DND-41 (cell line): ENCODE data around the gene ST8SIA1.
A peak's percentile ranks its signal among the peaks of the same experiment; 100 is the strongest.

Experiments used
- ATAC-seq: fragments of 200-7000 bp; cut with Tn5 transposase; 3 replicates; pipeline ENCODE4 v1.9.1; 2021; ENCODE audit warnings: low read depth; ENCODE audit not compliant: insufficient read depth
- DNase-seq: peaks from one replicate; pipeline ENCODE4 v3.0.0-alpha.2; 2020
- H2AFZ ChIP-seq: 2 replicates; pipeline ENCODE4 v1.6.0; 2012; ENCODE audit warnings: low read depth, low read length
- H3K27ac ChIP-seq: 2 replicates; pipeline ENCODE4 v1.5.1; 2012; ENCODE audit warnings: low read length, inconsistent platforms
- H3K27me3 ChIP-seq: fragments of 200-600 bp; sonication (generic); 2 replicates; pipeline ENCODE4 v1.6.0; 2012; ENCODE audit warnings: low read length, mild to moderate bottlenecking, inconsistent platforms; ENCODE audit not compliant: insufficient read depth, poor library complexity
- H3K36me3 ChIP-seq: 2 replicates; pipeline ENCODE4 v1.5.1; 2012; ENCODE audit warnings: low read length, inconsistent platforms; ENCODE audit not compliant: insufficient read depth
- H3K4me1 ChIP-seq: 2 replicates; pipeline ENCODE4 v1.5.1; 2012; ENCODE audit warnings: mild to moderate bottlenecking, low read length; ENCODE audit not compliant: insufficient read depth
- H3K4me2 ChIP-seq: 2 replicates; pipeline ENCODE4 v1.6.0; 2012; ENCODE audit warnings: mild to moderate bottlenecking, moderate library complexity, low read length, inconsistent platforms; ENCODE audit not compliant: insufficient read depth
- H3K4me3 ChIP-seq, 2 experiments: fragments of 200-600 bp in 1 of 2; shearing (Covaris generic) in 1 of 2; 2 replicates each; pipeline ENCODE4 v1.5.1; 2012 to 2016; ENCODE audit warnings: inconsistent platforms in 2 of 2, low read length in 2 of 2, mild to moderate bottlenecking in 2 of 2, low read depth in 1 of 2, moderate library complexity in 1 of 2
- H3K79me2 ChIP-seq: 2 replicates; pipeline ENCODE4 v1.6.0; 2012; ENCODE audit warnings: low read length, inconsistent platforms; ENCODE audit not compliant: insufficient read depth
- H3K9ac ChIP-seq: 2 replicates; pipeline ENCODE4 v1.6.0; 2012; ENCODE audit warnings: low read depth, mild to moderate bottlenecking, inconsistent platforms, low read length, moderate library complexity
- H3K9me3 ChIP-seq: 2 replicates; pipeline ENCODE4 v1.5.1; 2012; ENCODE audit warnings: low read length, moderate library complexity, mild to moderate bottlenecking, inconsistent platforms; ENCODE audit not compliant: insufficient read depth, severe bottlenecking
- H4K20me1 ChIP-seq: 2 replicates; pipeline ENCODE4 v1.6.0; 2012; ENCODE audit warnings: low read length; ENCODE audit not compliant: insufficient read depth
- EZH2 ChIP-seq: IDR thresholded peaks from 3 replicates; pipeline ENCODE4 v1.6.1; 2012; ENCODE audit warnings: borderline replicate concordance, low read depth, mild to moderate bottlenecking, moderate library complexity, low read length, inconsistent platforms; ENCODE audit not compliant: severe bottlenecking
- TF ChIP-seq, protein P1 (sequence below): IDR thresholded peaks from 2 replicates; pipeline ENCODE4 v1.5.1; 2012; ENCODE audit warnings: borderline replicate concordance, low read length, moderate library complexity, mild to moderate bottlenecking; ENCODE audit not compliant: poor library complexity, severe bottlenecking; ENCODE audit errors: extremely low read depth

Gene ST8SIA1

DNA sequence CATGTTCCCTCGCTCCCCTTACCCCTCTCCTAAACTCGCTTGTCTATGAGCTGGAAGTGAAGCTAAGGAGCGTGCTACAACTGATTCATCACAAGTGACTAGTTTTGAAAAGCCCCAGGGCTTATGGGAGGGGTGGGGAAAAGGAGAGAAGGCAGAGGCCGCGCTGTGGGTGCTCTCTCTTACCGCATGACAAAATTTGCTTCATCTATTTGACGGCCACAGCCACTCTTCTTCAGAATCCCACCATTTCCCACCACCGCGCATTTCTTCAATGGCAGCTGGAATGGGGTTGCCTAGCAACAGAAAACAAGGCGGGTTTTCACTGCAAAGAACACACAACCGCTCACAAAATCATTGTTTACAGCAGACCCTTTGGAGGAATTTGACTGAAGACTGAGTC lies 79.4 kb downstream of the ST8SIA1 start:
- Histone ChIP-seq H2AFZ (no peak overlapping the region), H3K27ac (no peak overlapping the region), H4K20me1 (no peaks in the 10 kb centered on the region), H3K4me2 (no peak overlapping the region), H3K36me3 (no peaks in the 10 kb centered on the region), H3K4me1 (peaks cover 2% of the 10 kb centered on the region; the same call in 1 of the 2 replicates), H3K9me3 (no peaks in the 10 kb centered on the region), H3K9ac (no peak overlapping the region), H3K79me2 (no peaks in the 10 kb centered on the region), H3K4me3 (no peak overlapping the region), H3K27me3 (no peaks in the 10 kb centered on the region)
- TF ChIP-seq, protein P1, sequence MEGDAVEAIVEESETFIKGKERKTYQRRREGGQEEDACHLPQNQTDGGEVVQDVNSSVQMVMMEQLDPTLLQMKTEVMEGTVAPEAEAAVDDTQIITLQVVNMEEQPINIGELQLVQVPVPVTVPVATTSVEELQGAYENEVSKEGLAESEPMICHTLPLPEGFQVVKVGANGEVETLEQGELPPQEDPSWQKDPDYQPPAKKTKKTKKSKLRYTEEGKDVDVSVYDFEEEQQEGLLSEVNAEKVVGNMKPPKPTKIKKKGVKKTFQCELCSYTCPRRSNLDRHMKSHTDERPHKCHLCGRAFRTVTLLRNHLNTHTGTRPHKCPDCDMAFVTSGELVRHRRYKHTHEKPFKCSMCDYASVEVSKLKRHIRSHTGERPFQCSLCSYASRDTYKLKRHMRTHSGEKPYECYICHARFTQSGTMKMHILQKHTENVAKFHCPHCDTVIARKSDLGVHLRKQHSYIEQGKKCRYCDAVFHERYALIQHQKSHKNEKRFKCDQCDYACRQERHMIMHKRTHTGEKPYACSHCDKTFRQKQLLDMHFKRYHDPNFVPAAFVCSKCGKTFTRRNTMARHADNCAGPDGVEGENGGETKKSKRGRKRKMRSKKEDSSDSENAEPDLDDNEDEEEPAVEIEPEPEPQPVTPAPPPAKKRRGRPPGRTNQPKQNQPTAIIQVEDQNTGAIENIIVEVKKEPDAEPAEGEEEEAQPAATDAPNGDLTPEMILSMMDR = no peak
- TF ChIP-seq EZH2 = no peak
- ATAC-seq = no peak
- DNase-seq = no peak

DNA sequence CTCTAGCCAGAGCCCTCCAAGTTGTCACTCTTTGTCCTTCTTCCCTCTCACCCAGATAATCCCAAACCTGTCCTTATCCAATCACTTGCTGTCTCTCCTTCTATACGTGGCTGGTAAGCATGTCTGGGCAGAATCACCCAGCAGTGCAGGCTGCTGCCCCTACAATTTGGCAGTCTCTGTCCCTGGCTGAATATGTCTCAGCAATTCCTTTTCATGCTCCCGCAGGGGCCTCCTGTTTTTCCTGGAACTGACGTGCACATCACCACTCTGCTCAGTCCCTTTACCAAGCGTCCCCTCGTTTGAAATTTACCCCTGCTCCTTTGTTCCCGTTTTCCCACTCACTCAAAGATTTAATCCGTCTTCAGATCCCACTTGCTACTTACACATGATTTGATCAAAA lies 80.0 kb downstream of the ST8SIA1 start:
- Histone ChIP-seq H3K36me3 (no peaks in the 10 kb centered on the region), H3K4me2 (no peak overlapping the region), H3K4me1 (peaks cover 2% of the 10 kb centered on the region; the same call in 1 of the 2 replicates), H3K4me3 (no peak overlapping the region), H3K27me3 (no peaks in the 10 kb centered on the region), H4K20me1 (no peaks in the 10 kb centered on the region), H3K9ac (no peak overlapping the region), H3K79me2 (no peaks in the 10 kb centered on the region), H2AFZ (no peak overlapping the region), H3K27ac (no peak overlapping the region), H3K9me3 (no peaks in the 10 kb centered on the region)
- DNase-seq = no peak
- no peak for ATAC-seq
- TF ChIP-seq, protein P1 = no peak
- TF ChIP-seq EZH2 = no peak

DNA sequence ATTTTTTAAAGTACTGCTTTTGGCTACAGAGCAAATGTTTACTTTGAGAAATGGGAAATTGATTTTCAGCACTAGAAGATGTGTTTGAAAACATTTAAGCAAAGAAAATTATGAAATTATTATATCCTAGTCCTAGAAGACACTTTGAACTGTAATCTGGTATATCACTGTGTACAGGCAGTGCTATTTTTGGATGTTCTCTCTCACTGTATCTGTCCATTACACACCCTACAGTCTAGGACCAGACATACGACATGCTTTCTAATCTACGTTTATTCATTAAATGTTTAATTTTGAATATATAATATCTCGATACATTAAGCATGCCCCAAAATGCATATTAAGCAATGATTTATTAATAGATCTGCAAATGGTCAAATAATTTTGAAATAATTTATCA lies 82.5 kb downstream of the ST8SIA1 start:
- peaks cover 2% of the 10 kb centered on the region; the same call in 1 of the 2 replicates for H3K4me1 ChIP-seq
- no peaks in the 10 kb centered on the region for H3K79me2 ChIP-seq
- no peak overlapping the region for H3K27ac ChIP-seq
- H3K9me3 ChIP-seq = no peaks in the 10 kb centered on the region
- no peak overlapping the region for H3K4me3 ChIP-seq
- ATAC-seq = no peak
- TF ChIP-seq EZH2 = no peak
- H3K27me3 ChIP-seq = no peaks in the 10 kb centered on the region
- H2AFZ ChIP-seq = no peak overlapping the region
- no peak overlapping the region for H3K9ac ChIP-seq
- no peaks in the 10 kb centered on the region for H3K36me3 ChIP-seq
- no peaks in the 10 kb centered on the region for H4K20me1 ChIP-seq
- H3K4me2 ChIP-seq = no peak overlapping the region
- no peak for DNase-seq

DNA sequence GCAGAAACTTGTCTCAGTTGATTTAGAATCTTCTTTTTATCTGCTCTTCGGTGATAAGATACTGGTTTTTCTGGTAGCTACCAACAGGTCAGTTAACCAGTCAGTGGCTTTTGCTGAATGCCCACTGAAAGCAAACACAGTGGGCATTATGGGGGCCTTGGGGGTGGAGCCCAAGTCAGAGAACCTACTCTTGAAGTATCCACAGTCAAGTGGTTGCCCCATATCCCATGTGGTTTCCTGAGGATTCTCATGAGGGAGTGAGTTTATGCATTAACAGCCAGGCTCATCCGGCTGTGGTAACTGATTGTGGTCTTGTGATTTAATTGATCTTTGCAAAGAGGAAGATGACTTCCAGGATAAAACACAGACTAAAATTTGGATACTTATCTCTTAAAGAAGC lies 83.7 kb downstream of the ST8SIA1 start:
- Histone ChIP-seq H4K20me1 (no peaks in the 10 kb centered on the region), H3K4me2 (no peak overlapping the region), H3K79me2 (no peaks in the 10 kb centered on the region), H3K4me1 (peaks cover 2% of the 10 kb centered on the region; the same call in 1 of the 2 replicates), H3K9me3 (no peaks in the 10 kb centered on the region), H3K36me3 (no peaks in the 10 kb centered on the region), H3K4me3 (no peak overlapping the region), H3K9ac (no peak overlapping the region), H3K27me3 (no peaks in the 10 kb centered on the region), H2AFZ (no peak overlapping the region), H3K27ac (no peak overlapping the region)
- DNase-seq (peak; percentile 42), ATAC-seq (peak; percentile 91)
- TF ChIP-seq, protein P1 = no peak
- no peak for TF ChIP-seq EZH2
